ENCODE results near the gene LSM14A.

The LSM14A gene

GRCh38 chr19:34150558-34150957, 21.7 kb upstream of the LSM14A start:
- H3K14ac ChIP-seq (ENCODE audit: low read length) = no peak overlapping the region
- no peak overlapping the region for H2AFZ ChIP-seq (ENCODE audit: insufficient read depth, low read length, poor library complexity)
- no peak overlapping the region for H2AK5ac ChIP-seq (ENCODE audit: low read length)
- H3K23ac ChIP-seq (ENCODE audit: low read length) = no peak overlapping the region
- H3K4me2 ChIP-seq (ENCODE audit: low read length) = no peak overlapping the region
- no peaks in the 10 kb centered on the region for H3K36me3 ChIP-seq (ENCODE audit: control insufficient read depth in 1 of 2, insufficient read depth in 2 of 2, low read length in 2 of 2)
- no peak overlapping the region for H2BK120ac ChIP-seq (ENCODE audit: insufficient read depth, low read length, poor library complexity)
- no peak overlapping the region for H3K27ac ChIP-seq (ENCODE audit: low read depth, low read length)
- WGBS (ENCODE audit: extremely low coverage, insufficient coverage, insufficient read length) = no CpG with 5 or more reads among the region's 4 CpGs
- H3K9me3 ChIP-seq (ENCODE audit: insufficient read depth, low read depth, low read length) = no peaks in the 10 kb centered on the region
- no peak for DNase-seq
- H4K12ac ChIP-seq (ENCODE audit: low read depth, low read length) = no peak overlapping the region
- no peak overlapping the region for H3K9ac ChIP-seq (ENCODE audit: low read length)
- no peak overlapping the region for H3K4ac ChIP-seq (ENCODE audit: low read depth, low read length)
- H3K18ac ChIP-seq (ENCODE audit: low read length) = no peak overlapping the region
- no peak overlapping the region for H4K8ac ChIP-seq (ENCODE audit: low read depth, low read length)
- no peak overlapping the region for H3K4me3 ChIP-seq (ENCODE audit: low read depth, low read length)
- H3K79me1 ChIP-seq (ENCODE audit: low read length) = no peaks in the 10 kb centered on the region
- H2BK12ac ChIP-seq (ENCODE audit: low read length) = no peak overlapping the region
- no peaks in the 10 kb centered on the region for H3K79me2 ChIP-seq (ENCODE audit: control insufficient read depth, insufficient read depth, low read length, poor library complexity)
- H3K4me1 ChIP-seq (ENCODE audit: control insufficient read depth in 1 of 2, insufficient read depth in 2 of 2, low read length in 2 of 2) = no peaks in the 10 kb centered on the region
- no peaks in the 10 kb centered on the region for H3K27me3 ChIP-seq (ENCODE audit: insufficient read depth, low read length)
- no peak overlapping the region for H2BK5ac ChIP-seq (ENCODE audit: low read depth, low read length, poor library complexity)
- no peak overlapping the region for H4K91ac ChIP-seq (ENCODE audit: low read depth, low read length)

- Histone ChIP-seq H4K12ac (ENCODE audit: low read depth, low read length) (no peak overlapping the region), H3K9ac (ENCODE audit: low read length) (no peak overlapping the region), H2AFZ (ENCODE audit: insufficient read depth, low read length, poor library complexity) (no peak overlapping the region), H3K4me2 (ENCODE audit: low read length) (no peak overlapping the region), H3K79me1 (ENCODE audit: low read length) (no peaks in the 10 kb centered on the region), H3K18ac (ENCODE audit: low read length) (no peak overlapping the region), H3K4me1 (ENCODE audit: control insufficient read depth in 1 of 2, insufficient read depth in 2 of 2, low read length in 2 of 2) (no peaks in the 10 kb centered on the region), H4K8ac (ENCODE audit: low read depth, low read length) (no peak overlapping the region), H3K27ac (ENCODE audit: low read depth, low read length) (no peak overlapping the region), H2BK5ac (ENCODE audit: low read depth, low read length, poor library complexity) (no peak overlapping the region), H2AK5ac (ENCODE audit: low read length) (no peak overlapping the region), H4K91ac (ENCODE audit: low read depth, low read length) (no peak overlapping the region), H3K14ac (ENCODE audit: low read length) (no peak overlapping the region), H3K79me2 (ENCODE audit: control insufficient read depth, insufficient read depth, low read length, poor library complexity) (no peaks in the 10 kb centered on the region), H3K36me3 (ENCODE audit: control insufficient read depth in 1 of 2, insufficient read depth in 2 of 2, low read length in 2 of 2) (no peaks in the 10 kb centered on the region), H2BK120ac (ENCODE audit: insufficient read depth, low read length, poor library complexity) (no peak overlapping the region), H3K27me3 (ENCODE audit: insufficient read depth, low read length) (no peaks in the 10 kb centered on the region), H3K4me3 (ENCODE audit: low read depth, low read length) (no peak overlapping the region), H3K9me3 (ENCODE audit: insufficient read depth, low read depth, low read length) (no peaks in the 10 kb centered on the region), H3K23ac (ENCODE audit: low read length) (no peak overlapping the region), H3K4ac (ENCODE audit: low read depth, low read length) (no peak overlapping the region), H2BK12ac (ENCODE audit: low read length) (no peak overlapping the region)
- no CpG with 5 or more reads among the region's 5 CpGs for WGBS (ENCODE audit: extremely low coverage, insufficient coverage, insufficient read length)
- no peak for DNase-seq
These were observed 20.9 kb upstream of the LSM14A start for GRCh38 chr19:34151439-34151838.

- H3K9me3 ChIP-seq (ENCODE audit: insufficient read depth, low read depth, low read length) = no peaks in the 10 kb centered on the region
- H3K27ac ChIP-seq (ENCODE audit: low read depth, low read length) = no peak overlapping the region
- no peak overlapping the region for H3K4me2 ChIP-seq (ENCODE audit: low read length)
- no peak overlapping the region for H4K8ac ChIP-seq (ENCODE audit: low read depth, low read length)
- no peak overlapping the region for H2BK12ac ChIP-seq (ENCODE audit: low read length)
- H2AK5ac ChIP-seq (ENCODE audit: low read length) = no peak overlapping the region
- H3K79me2 ChIP-seq (ENCODE audit: control insufficient read depth, insufficient read depth, low read length, poor library complexity) = no peaks in the 10 kb centered on the region
- H3K36me3 ChIP-seq (ENCODE audit: control insufficient read depth in 1 of 2, insufficient read depth in 2 of 2, low read length in 2 of 2) = no peaks in the 10 kb centered on the region
- no peak overlapping the region for H2AFZ ChIP-seq (ENCODE audit: insufficient read depth, low read length, poor library complexity)
- H2BK120ac ChIP-seq (ENCODE audit: insufficient read depth, low read length, poor library complexity) = no peak overlapping the region
- no peak for DNase-seq
- no peak overlapping the region for H3K4me3 ChIP-seq (ENCODE audit: low read depth, low read length)
- H3K18ac ChIP-seq (ENCODE audit: low read length) = no peak overlapping the region
- WGBS (ENCODE audit: extremely low coverage, insufficient coverage, insufficient read length) = no CpG with 5 or more reads among the region's 2 CpGs
- H3K4ac ChIP-seq (ENCODE audit: low read depth, low read length) = no peak overlapping the region
- no peak overlapping the region for H2BK5ac ChIP-seq (ENCODE audit: low read depth, low read length, poor library complexity)
- no peak overlapping the region for H3K23ac ChIP-seq (ENCODE audit: low read length)
- no peaks in the 10 kb centered on the region for H3K4me1 ChIP-seq (ENCODE audit: control insufficient read depth in 1 of 2, insufficient read depth in 2 of 2, low read length in 2 of 2)
- H3K27me3 ChIP-seq (ENCODE audit: insufficient read depth, low read length) = no peaks in the 10 kb centered on the region
- no peaks in the 10 kb centered on the region for H3K79me1 ChIP-seq (ENCODE audit: low read length)
- H4K91ac ChIP-seq (ENCODE audit: low read depth, low read length) = no peak overlapping the region
- H4K12ac ChIP-seq (ENCODE audit: low read depth, low read length) = no peak overlapping the region
- H3K9ac ChIP-seq (ENCODE audit: low read length) = no peak overlapping the region
- no peak overlapping the region for H3K14ac ChIP-seq (ENCODE audit: low read length)
These were observed 17.9 kb upstream of the LSM14A start for GRCh38 chr19:34154401-34154800.

DNA sequence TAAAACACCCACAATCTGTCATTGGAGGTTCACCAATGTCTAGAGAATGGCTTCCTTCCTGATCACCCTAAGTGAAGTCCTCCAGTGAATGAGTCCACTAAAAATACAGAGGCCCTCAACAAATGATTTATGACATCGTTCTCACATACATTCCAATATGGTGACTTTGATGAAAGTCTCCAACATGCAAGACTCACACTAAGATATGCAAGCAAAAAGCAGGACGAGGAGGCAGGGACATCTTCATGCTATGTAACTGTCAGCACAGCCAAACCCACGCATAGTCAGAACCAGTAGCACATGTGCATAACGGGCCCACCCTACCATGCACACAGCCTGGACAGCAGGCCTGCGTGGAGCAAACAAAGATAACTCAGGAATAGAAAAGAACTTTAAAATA, 16.6 kb upstream of the LSM14A start:
- no peak overlapping the region for H2AFZ ChIP-seq (ENCODE audit: insufficient read depth, low read length, poor library complexity)
- H3K27me3 ChIP-seq (ENCODE audit: insufficient read depth, low read length) = no peaks in the 10 kb centered on the region
- H3K9ac ChIP-seq (ENCODE audit: low read length) = no peak overlapping the region
- H2AK5ac ChIP-seq (ENCODE audit: low read length) = no peak overlapping the region
- WGBS (ENCODE audit: extremely low coverage, insufficient coverage, insufficient read length) = no CpG with 5 or more reads among the region's 5 CpGs
- no peak overlapping the region for H3K4me3 ChIP-seq (ENCODE audit: low read depth, low read length)
- H4K12ac ChIP-seq (ENCODE audit: low read depth, low read length) = no peak overlapping the region
- H3K18ac ChIP-seq (ENCODE audit: low read length) = no peak overlapping the region
- no peak for DNase-seq
- H3K79me2 ChIP-seq (ENCODE audit: control insufficient read depth, insufficient read depth, low read length, poor library complexity) = no peaks in the 10 kb centered on the region
- no peak overlapping the region for H2BK12ac ChIP-seq (ENCODE audit: low read length)
- no peak overlapping the region for H3K27ac ChIP-seq (ENCODE audit: low read depth, low read length)
- H4K8ac ChIP-seq (ENCODE audit: low read depth, low read length) = no peak overlapping the region
- H3K23ac ChIP-seq (ENCODE audit: low read length) = no peak overlapping the region
- no peaks in the 10 kb centered on the region for H3K9me3 ChIP-seq (ENCODE audit: insufficient read depth, low read depth, low read length)
- no peak overlapping the region for H2BK120ac ChIP-seq (ENCODE audit: insufficient read depth, low read length, poor library complexity)
- no peak overlapping the region for H3K4ac ChIP-seq (ENCODE audit: low read depth, low read length)
- no peak overlapping the region for H2BK5ac ChIP-seq (ENCODE audit: low read depth, low read length, poor library complexity)
- H3K4me1 ChIP-seq (ENCODE audit: control insufficient read depth in 1 of 2, insufficient read depth in 2 of 2, low read length in 2 of 2) = no peaks in the 10 kb centered on the region
- H3K79me1 ChIP-seq (ENCODE audit: low read length) = no peaks in the 10 kb centered on the region
- no peaks in the 10 kb centered on the region for H3K36me3 ChIP-seq (ENCODE audit: control insufficient read depth in 1 of 2, insufficient read depth in 2 of 2, low read length in 2 of 2)
- H4K91ac ChIP-seq (ENCODE audit: low read depth, low read length) = no peak overlapping the region
- H3K4me2 ChIP-seq (ENCODE audit: low read length) = no peak overlapping the region
- H3K14ac ChIP-seq (ENCODE audit: low read length) = no peak overlapping the region
